Mesothelial cell of epicardium (in vitro differentiated cells): ENCODE measurements around the gene CCNJL. TPM values are rescaled to one million over a fixed set of nuclear protein-coding genes. Genes with fewer than 3 reads are reported as not detected.

Experiments
- DNase-seq, 2 experiments: peaks; one replicate each; pipeline ENCODE4 v3.0.0; 2021; ENCODE audit warnings: low spot score in 2 of 2; ENCODE audit not compliant: unreplicated experiment in 2 of 2
- H3K27ac Mint-ChIP-seq: 2 replicates; pipeline ENCODE4 v1.8.0; 2021; ENCODE audit warnings: mixed read lengths
- H3K27me3 Mint-ChIP-seq: 2 replicates; pipeline ENCODE4 v1.8.0; 2021; ENCODE audit warnings: low read depth, mixed read lengths
- H3K36me3 Mint-ChIP-seq: 2 replicates; pipeline ENCODE4 v1.8.0; 2021; ENCODE audit warnings: mixed read lengths
- H3K4me1 Mint-ChIP-seq: 2 replicates; pipeline ENCODE4 v1.8.0; 2021; ENCODE audit warnings: mixed read lengths
- H3K4me3 Mint-ChIP-seq: 2 replicates; pipeline ENCODE4 v1.8.0; 2021; ENCODE audit warnings: mild to moderate bottlenecking, moderate library complexity, mixed read lengths
- H3K9me3 Mint-ChIP-seq: 2 replicates; pipeline ENCODE4 v1.8.0; 2021; ENCODE audit warnings: mixed read lengths
- total RNA-seq: library from RNA; stranded (reverse); gene quantifications from 3 replicates; pipeline ENCODE4 v1.2.1, GENCODE V29; 2021
- TF ChIP-seq, protein P1 (sequence below): fragments of 200-600 bp; sonication (generic); IDR thresholded peaks from one replicate; pipeline ENCODE4 v1.5.0; 2021; ENCODE audit warnings: antibody characterized with exemption; ENCODE audit not compliant: unreplicated experiment

Gene CCNJL
- total RNA-seq, 1 donor from 2014 or later = 8.9 TPM

DNA sequence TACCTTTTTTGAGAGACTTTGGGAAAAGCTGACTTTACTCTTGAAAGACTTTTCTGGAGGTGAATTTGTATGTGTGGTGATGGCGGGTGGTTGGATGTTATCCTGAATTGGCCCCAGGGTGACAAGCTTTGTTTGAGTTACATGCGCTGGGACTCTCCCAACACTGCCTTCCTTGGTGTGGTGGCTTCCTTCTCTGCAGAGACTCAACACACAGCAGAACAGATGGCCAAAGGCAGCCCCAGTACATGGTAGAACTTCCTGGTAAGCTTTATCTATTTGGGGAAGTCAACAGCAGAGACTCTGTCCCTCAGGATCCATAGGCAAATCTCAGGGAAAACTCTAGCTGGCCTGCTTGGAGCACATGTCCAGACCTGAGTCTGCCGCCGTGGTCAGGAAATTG lies 39.9 kb upstream of the CCNJL start:
- H3K27ac Mint-ChIP-seq = no peak overlapping the region
- no peaks in the 10 kb centered on the region for H3K27me3 Mint-ChIP-seq
- no peaks in the 10 kb centered on the region for H3K36me3 Mint-ChIP-seq
- H3K9me3 Mint-ChIP-seq = no peaks in the 10 kb centered on the region
- peaks cover 2% of the 10 kb centered on the region for H3K4me1 Mint-ChIP-seq
- no peak for DNase-seq
- TF ChIP-seq, protein P1, sequence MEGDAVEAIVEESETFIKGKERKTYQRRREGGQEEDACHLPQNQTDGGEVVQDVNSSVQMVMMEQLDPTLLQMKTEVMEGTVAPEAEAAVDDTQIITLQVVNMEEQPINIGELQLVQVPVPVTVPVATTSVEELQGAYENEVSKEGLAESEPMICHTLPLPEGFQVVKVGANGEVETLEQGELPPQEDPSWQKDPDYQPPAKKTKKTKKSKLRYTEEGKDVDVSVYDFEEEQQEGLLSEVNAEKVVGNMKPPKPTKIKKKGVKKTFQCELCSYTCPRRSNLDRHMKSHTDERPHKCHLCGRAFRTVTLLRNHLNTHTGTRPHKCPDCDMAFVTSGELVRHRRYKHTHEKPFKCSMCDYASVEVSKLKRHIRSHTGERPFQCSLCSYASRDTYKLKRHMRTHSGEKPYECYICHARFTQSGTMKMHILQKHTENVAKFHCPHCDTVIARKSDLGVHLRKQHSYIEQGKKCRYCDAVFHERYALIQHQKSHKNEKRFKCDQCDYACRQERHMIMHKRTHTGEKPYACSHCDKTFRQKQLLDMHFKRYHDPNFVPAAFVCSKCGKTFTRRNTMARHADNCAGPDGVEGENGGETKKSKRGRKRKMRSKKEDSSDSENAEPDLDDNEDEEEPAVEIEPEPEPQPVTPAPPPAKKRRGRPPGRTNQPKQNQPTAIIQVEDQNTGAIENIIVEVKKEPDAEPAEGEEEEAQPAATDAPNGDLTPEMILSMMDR = no peak
- H3K4me3 Mint-ChIP-seq = no peak overlapping the region

DNA sequence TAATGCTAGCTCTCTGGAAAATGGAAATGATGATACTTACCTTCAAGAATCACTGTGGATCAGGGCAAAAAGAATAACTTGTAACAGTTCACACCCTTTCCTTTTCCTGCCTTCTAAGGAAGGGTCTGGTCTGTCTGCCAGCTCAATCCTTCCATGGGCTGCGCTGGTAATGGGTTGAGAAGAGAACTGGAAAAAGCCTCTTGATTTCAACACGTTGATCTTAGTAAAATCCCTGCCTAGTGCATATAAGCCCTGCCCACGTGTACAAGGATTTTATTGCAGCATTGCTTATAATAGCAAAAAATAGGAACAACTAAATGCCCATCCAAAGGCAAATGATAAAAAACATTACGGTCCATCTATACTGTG lies 37.6 kb upstream of the CCNJL start:
- DNase-seq = no peak
- H3K36me3 Mint-ChIP-seq = no peaks in the 10 kb centered on the region
- H3K4me1 Mint-ChIP-seq = no peaks in the 10 kb centered on the region
- no peak overlapping the region for H3K4me3 Mint-ChIP-seq
- H3K27me3 Mint-ChIP-seq = no peaks in the 10 kb centered on the region
- H3K9me3 Mint-ChIP-seq = no peaks in the 10 kb centered on the region
- TF ChIP-seq, protein P1 = no peak
- H3K27ac Mint-ChIP-seq = no peak overlapping the region

DNA sequence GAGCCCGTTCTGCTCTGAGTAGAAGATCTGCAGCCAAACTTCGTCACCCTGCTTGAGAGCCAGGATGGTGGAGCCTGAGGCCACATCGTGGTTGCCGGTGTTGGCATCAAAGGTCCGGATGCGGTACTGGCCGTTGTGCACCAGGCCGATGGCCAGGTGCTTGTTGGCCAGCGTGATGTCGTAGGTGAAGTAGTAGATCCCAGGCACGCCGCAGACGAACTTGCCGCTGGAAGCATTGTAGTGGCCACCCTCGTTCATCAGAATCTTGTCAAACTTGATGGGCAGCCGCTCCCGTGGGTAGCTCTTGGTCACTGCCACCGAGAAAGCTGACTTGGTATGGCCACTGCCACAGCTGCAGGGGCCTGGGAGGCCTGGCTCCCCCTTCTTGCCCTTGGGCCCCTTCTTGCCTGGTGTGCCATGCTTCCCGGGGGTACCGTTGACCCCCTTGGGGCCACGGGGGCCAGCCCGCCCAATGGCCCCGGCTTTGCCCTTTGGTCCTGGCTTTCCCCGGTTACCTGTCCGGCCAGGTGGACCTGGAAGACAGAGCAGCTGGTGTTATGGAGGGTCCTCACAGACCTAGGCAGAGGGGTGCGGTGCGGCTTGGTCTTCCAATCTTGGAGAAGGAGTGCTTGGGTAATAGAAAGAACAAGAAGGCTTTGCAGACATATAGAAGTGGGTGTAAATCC lies 37.0 kb upstream of the CCNJL start:
- Mint-ChIP-seq H3K27me3 (no peaks in the 10 kb centered on the region), H3K27ac (no peak overlapping the region), H3K36me3 (no peaks in the 10 kb centered on the region), H3K4me1 (no peaks in the 10 kb centered on the region), H3K9me3 (no peaks in the 10 kb centered on the region), H3K4me3 (no peak overlapping the region)
- DNase-seq = no peak
- TF ChIP-seq, protein P1 = no peak

DNA sequence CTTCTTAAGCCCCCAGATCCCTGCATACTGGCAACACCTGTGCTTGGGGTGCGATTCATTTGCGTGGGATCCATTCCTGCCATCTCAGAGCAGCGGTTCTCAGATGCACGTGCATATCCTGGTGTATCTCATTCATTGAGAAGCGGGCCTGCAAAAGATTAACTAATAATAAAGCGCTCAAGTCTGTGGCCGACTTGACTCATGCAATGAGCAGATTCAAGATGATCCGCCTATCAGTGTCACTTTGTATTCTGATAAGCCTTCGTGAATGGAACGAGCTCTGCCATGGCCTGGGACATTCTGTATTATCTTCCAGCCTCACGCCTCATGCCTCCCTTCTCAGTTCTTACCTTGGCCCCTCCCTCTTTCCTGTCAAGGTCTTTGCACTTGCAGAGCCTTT lies 35.7 kb upstream of the CCNJL start:
- H3K27me3 Mint-ChIP-seq = no peaks in the 10 kb centered on the region
- TF ChIP-seq, protein P1 = no peak

DNA sequence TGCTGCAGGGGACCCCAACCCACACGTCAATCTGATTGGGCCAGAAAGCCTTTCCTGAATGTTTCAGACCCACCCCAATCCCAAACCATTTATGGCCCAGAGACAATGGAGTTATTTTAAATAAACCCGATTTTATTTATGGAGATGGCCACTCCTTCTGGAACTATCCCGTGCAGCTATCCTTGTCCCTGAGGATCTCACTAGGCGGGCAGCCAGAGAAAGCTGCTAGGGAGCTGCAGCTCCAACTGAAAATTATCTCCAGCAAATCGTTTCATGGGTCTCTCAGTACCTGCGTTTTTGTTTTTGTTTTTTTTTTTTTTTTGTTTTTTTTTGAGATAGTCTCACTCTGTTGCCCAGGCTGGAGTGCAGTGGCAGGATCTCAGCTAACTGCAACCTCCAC lies 35.1 kb upstream of the CCNJL start:
- Mint-ChIP-seq H3K4me3 (no peak overlapping the region), H3K27me3 (no peaks in the 10 kb centered on the region), H3K36me3 (no peaks in the 10 kb centered on the region), H3K27ac (no peak overlapping the region), H3K4me1 (no peaks in the 10 kb centered on the region), H3K9me3 (no peaks in the 10 kb centered on the region)
- no peak for DNase-seq
- TF ChIP-seq, protein P1 = no peak

More for the DNA sequence above, 35.7 kb upstream of the CCNJL start:
- Mint-ChIP-seq H3K36me3 (no peaks in the 10 kb centered on the region), H3K27ac (no peak overlapping the region), H3K4me3 (no peak overlapping the region), H3K4me1 (no peaks in the 10 kb centered on the region), H3K9me3 (no peaks in the 10 kb centered on the region)
- no peak for DNase-seq
